Fibroblast of villous mesenchyme (primary cell): ENCODE data around the gene KLHL40. TPM values are rescaled to one million over a fixed set of nuclear protein-coding genes. Genes with fewer than 3 reads are reported as not detected.

Experiments
- DNase-seq: peaks from one replicate; pipeline ENCODE4 v3.0.0-alpha.2; 2010; ENCODE audit warnings: low read depth
- H3K4me3 ChIP-seq: 2 replicates; pipeline ENCODE4 v1.5.1; 2011; ENCODE audit warnings: low read depth, mild to moderate bottlenecking, low read length
- total RNA-seq: library from RNA; depleted of rRNA; stranded (reverse); fragments of >200 nt; gene quantifications from 2 replicates; pipeline ENCODE4 v1.2.3, GENCODE V29; 2012
- TF ChIP-seq, protein P1 (sequence below): IDR thresholded peaks from 2 replicates; pipeline ENCODE4 v1.5.1; 2012; ENCODE audit warnings: low read depth, mild to moderate bottlenecking, low read length; ENCODE audit not compliant: insufficient read depth

The KLHL40 gene
- total RNA-seq, 1 donor: not detected

DNA sequence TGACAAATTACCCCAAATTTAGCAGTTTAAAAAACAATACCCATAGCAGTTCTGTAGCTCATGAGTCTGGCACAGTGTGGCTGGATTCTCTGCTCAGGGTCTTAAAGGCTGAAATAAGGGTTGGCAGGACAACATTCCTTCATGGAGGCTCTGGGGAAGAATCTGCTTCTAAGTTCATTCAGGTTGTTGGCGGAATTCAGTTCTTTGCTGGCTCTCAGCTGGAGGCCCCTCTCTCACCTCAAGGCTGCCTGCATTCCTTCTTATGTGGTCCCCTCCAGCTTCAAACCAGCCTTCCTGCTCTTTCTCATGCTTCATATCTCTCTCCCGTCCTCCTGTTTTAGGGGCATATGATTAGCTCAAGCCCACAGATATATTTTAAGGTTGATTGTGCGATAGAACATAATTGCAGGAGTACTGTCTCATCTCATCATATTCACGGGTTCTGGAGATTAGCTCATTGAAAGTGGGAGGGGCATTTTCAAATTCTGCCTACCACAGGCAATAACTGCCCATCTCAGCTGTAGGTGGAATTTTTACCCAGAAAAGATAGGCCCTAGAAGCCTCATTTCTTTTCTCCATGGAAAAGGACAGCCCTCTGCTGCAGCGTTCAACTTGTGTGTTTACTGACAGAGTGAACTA is 37.4 kb upstream of the KLHL40 start:
- no peak overlapping the region for H3K4me3 ChIP-seq
- no peak for DNase-seq
- TF ChIP-seq, protein P1, sequence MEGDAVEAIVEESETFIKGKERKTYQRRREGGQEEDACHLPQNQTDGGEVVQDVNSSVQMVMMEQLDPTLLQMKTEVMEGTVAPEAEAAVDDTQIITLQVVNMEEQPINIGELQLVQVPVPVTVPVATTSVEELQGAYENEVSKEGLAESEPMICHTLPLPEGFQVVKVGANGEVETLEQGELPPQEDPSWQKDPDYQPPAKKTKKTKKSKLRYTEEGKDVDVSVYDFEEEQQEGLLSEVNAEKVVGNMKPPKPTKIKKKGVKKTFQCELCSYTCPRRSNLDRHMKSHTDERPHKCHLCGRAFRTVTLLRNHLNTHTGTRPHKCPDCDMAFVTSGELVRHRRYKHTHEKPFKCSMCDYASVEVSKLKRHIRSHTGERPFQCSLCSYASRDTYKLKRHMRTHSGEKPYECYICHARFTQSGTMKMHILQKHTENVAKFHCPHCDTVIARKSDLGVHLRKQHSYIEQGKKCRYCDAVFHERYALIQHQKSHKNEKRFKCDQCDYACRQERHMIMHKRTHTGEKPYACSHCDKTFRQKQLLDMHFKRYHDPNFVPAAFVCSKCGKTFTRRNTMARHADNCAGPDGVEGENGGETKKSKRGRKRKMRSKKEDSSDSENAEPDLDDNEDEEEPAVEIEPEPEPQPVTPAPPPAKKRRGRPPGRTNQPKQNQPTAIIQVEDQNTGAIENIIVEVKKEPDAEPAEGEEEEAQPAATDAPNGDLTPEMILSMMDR: no peak

DNA sequence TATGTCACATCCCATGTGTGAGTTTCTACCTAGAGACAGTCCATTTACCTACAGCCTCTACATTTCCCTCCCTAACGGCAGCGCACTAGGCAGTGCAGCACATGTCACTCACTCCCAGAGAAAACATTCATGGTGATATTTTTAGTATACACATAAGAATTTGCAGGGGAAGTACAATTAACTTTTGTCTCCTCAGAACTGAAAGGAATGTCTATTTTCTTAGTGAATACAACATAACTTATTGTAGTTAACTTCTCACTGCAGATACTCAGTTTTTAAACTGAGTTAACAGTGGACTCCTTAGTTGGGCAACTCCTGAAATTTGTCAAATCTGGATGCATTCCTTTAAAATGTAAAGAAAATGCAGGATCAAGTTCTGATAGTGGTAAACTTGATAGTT is 36.3 kb upstream of the KLHL40 start:
- TF ChIP-seq, protein P1: no peak
- H3K4me3 ChIP-seq: no peak overlapping the region
- no peak for DNase-seq

DNA sequence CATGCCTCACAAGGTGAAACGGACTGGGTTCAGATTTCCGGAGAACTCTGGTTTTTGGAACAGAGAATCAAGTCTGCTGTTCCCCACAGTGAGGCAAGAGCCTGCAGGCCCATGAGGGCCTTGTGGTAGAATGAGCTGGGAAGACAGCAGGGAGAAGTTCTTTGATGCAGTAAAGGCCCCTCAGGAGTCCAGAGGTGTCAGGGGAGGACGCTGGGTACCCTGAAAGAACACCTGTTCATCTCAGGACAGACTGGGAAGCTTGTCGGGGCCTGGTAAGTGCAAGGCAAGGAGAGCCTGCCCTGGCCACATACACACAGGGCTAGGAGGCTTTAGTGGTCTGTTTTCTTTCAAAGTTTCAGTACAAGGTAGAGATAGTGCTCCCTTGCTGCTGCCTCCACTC is 35.6 kb upstream of the KLHL40 start:
- no peak for DNase-seq
- TF ChIP-seq, protein P1: no peak

DNA sequence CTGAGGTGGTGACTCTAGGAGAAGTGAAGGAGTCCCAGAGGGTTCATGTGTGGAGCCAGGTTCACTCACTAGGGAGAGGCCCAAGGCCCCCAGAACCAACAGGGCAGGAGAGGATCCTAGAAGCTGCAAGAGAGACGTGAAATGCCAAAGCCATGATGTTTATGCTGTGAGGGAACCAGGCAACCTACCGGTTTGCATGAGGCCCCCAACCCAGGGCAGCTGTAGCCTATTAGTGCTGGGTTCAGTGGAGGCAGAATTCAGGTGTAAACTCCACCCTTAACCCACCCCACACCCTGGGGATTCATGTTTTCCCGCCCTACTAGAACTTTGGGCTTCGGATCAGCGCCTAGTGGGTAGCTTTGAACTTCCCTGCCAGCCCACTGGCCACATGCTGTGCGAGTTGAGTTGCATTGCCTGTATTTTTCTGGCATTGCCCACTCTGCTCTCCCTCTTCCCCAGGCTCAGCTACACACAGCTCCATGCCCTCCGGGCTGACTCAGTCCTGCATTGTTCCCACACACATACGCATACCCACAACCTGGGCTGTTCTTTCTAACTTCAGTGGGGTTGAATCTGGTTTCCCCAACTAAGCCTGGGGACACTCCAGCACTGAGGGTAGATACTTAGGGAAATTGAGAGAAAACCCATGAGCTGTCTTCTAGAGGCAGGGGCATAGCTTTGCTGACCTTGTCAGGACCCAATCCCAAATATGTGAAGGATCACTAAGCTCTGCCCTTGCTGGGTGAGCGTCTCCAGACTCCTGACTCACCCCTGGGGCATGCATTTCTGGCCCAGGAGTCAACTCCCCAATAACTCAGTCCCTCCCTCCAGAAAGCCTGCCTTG is 33.9 kb upstream of the KLHL40 start:
- TF ChIP-seq, protein P1: no peak
- H3K4me3 ChIP-seq: peak overlapping the region; percentile 91
- peak; percentile 67 for DNase-seq

More for the DNA sequence above, 35.6 kb upstream of the KLHL40 start:
- H3K4me3 ChIP-seq: no peak overlapping the region

DNA sequence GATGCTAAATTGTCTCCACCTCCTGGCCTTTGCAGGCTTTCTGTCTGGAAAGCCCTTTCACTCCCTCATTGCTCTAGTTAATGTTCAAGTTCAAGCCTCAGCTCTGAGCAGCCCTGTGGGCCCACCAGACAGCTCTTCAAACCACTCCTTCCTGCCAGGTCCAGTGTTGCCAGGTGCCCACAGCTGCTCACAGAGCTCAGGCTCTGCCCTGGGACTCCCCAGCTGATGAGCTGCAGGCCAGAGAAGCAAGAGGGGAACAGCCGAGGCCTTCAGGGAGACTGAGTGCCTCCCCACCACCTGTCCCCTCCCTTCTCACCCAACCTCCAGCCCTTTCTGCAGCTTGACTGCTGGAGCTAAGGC is 33.1 kb upstream of the KLHL40 start:
- H3K4me3 ChIP-seq: peak overlapping the region; percentile 91
- no peak for DNase-seq

DNA sequence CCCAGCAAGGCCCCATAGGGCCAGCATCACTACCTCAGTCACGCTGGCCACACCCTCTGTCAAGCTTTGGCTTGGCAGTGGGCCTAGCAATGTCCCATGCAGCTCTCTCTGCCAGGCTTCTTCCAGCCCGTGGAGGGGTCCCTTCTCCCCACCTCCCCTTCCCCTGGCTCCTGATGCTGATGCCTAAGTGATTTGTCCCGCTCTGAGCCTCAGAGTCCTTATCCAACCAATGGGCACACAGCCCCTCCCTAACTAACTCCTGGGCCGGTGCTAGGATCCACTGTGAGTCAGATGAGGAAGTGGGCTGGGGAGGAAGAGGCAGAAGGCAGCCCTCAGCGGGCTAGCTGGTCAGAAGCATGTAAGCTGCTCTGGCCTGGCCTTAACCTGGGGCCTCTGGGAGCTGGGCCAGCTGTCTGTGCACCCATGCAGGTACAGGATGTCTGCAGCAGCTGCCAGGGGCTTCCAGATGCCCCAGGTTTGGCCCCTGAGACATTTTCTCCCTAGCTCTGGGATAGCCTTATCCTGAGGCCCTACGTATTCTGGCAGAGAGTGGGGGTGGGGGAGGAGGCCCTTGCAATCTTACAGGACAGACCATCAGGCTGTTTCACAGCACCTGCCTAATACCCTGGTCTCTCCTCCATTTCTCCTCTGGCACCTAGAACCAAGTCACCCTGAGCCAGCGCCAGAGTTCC is 32.6 kb upstream of the KLHL40 start:
- DNase-seq: peak; percentile 69
- H3K4me3 ChIP-seq: peak overlapping the region; percentile 91
- TF ChIP-seq, protein P1: no peak

More for the DNA sequence above, 33.1 kb upstream of the KLHL40 start:
- TF ChIP-seq, protein P1: no peak
